CD14-positive monocyte (primary cell): Measurements from ENCODE around the gene TAF7. TPM values are rescaled to one million over a fixed set of nuclear protein-coding genes. Genes with fewer than 3 reads are reported as not detected.
"Not testable (repeated sequence)": the region's sequence is repeated elsewhere in the genome, so short reads cannot be mapped to it uniquely, and the experiment has no call there.

Experiments used
- DNase-seq, 3 donors: peaks; one replicate each; pipeline ENCODE4 v3.0.0-alpha.2; 2011 to 2022
- H2AFZ ChIP-seq: 2 replicates; pipeline ENCODE4 v1.6.0; 2012; ENCODE audit warnings: mild to moderate bottlenecking, low read depth, low read length, inconsistent platforms; ENCODE audit not compliant: insufficient read depth, poor library complexity, severe bottlenecking
- H3K27ac ChIP-seq, 2 donors: 1 replicate in 1 of 2; 2 replicates in 1 of 2; pipeline ENCODE4 v1.5.1; 2012 to 2013; ENCODE audit warnings: low read length in 2 of 2, control low read depth in 1 of 2, inconsistent platforms in 1 of 2, low read depth in 1 of 2, mild to moderate bottlenecking in 1 of 2
- H3K27me3 ChIP-seq, 2 donors: one replicate each; pipeline versions ENCODE4 v1.6.0 to v1.6.1; 2011 to 2013; ENCODE audit warnings: low read length in 2 of 2; ENCODE audit not compliant: control insufficient read depth in 2 of 2, insufficient read depth in 2 of 2
- H3K36me3 ChIP-seq, 2 donors: replicated peaks in 1 of 2; 1 replicate in 1 of 2; 2 replicates in 1 of 2; pipeline versions ENCODE4 v1.5.1 to v1.6.1; 2012 to 2013; ENCODE audit warnings: low read length in 2 of 2, control low read depth in 1 of 2, inconsistent platforms in 1 of 2, mild to moderate bottlenecking in 1 of 2; ENCODE audit not compliant: insufficient read depth in 2 of 2, control insufficient read depth in 1 of 2
- H3K4me1 ChIP-seq, 2 donors: 1 replicate in 1 of 2; 2 replicates in 1 of 2; pipeline versions ENCODE4 v1.5.1 to v1.6.1; 2012 to 2013; ENCODE audit warnings: low read length in 2 of 2, control low read depth in 1 of 2, inconsistent platforms in 1 of 2, mild to moderate bottlenecking in 1 of 2, moderate library complexity in 1 of 2; ENCODE audit not compliant: insufficient read depth in 2 of 2, control insufficient read depth in 1 of 2
- H3K4me2 ChIP-seq: replicated peaks from 2 replicates; pipeline ENCODE3; 2012; ENCODE audit warnings: low read length, moderate library complexity, mild to moderate bottlenecking; ENCODE audit not compliant: poor library complexity, severe bottlenecking; ENCODE audit errors: extremely low read depth
- H3K4me3 ChIP-seq, 3 experiments: fragments of 200-600 bp in 1 of 3; sonication (generic) in 1 of 3; replicated peaks in 1 of 3; 1 replicate in 2 of 3; 2 replicates in 1 of 3; pipeline ENCODE4 v1.5.1; 2011 to 2013; ENCODE audit warnings: low read length in 3 of 3, mild to moderate bottlenecking in 3 of 3, control low read depth in 2 of 3, low read depth in 2 of 3, inconsistent platforms in 1 of 3, moderate library complexity in 1 of 3
- H3K79me2 ChIP-seq: 2 replicates; pipeline ENCODE4 v1.6.0; 2012; ENCODE audit warnings: mild to moderate bottlenecking, control low read depth, inconsistent platforms, low read length, moderate library complexity; ENCODE audit not compliant: insufficient read depth
- H3K9ac ChIP-seq: 2 replicates; pipeline ENCODE4 v1.6.0; 2017; ENCODE audit warnings: low read length, mild to moderate bottlenecking; ENCODE audit not compliant: insufficient read depth, poor library complexity, severe bottlenecking
- H3K9me3 ChIP-seq, 2 donors: replicated peaks in 1 of 2; 1 replicate in 1 of 2; 2 replicates in 1 of 2; pipeline versions ENCODE4 v1.5.1 to v1.6.1; 2012 to 2013; ENCODE audit warnings: low read length in 2 of 2, control low read depth in 1 of 2; ENCODE audit not compliant: control insufficient read depth in 1 of 2, insufficient read depth in 1 of 2
- H4K20me1 ChIP-seq: 2 replicates; pipeline ENCODE4 v1.6.0; 2012; ENCODE audit warnings: mild to moderate bottlenecking, low read length, control low read depth, moderate library complexity; ENCODE audit not compliant: insufficient read depth
- H3K27ac Mint-ChIP-seq, 7 donors: one replicate each; pipeline ENCODE4 v1.8.0; 2020; ENCODE audit warnings: mild to moderate bottlenecking in 7 of 7, mixed read lengths in 7 of 7, moderate library complexity in 6 of 7, inconsistent platforms in 2 of 7
- H3K27me3 Mint-ChIP-seq, 3 donors: one replicate each; pipeline ENCODE4 v1.8.0; 2021 to 2022; ENCODE audit warnings: low read depth in 3 of 3, mild to moderate bottlenecking in 3 of 3, mixed read lengths in 3 of 3, moderate library complexity in 3 of 3, inconsistent platforms in 1 of 3
- H3K36me3 Mint-ChIP-seq, 2 donors: one replicate each; pipeline ENCODE4 v1.8.0; 2020; ENCODE audit warnings: mixed read lengths in 2 of 2, inconsistent platforms in 1 of 2, mild to moderate bottlenecking in 1 of 2
- H3K4me1 Mint-ChIP-seq: one replicate; pipeline ENCODE4 v1.8.0; 2020; ENCODE audit warnings: mild to moderate bottlenecking, mixed read lengths
- H3K4me3 Mint-ChIP-seq, 2 donors: one replicate each; pipeline ENCODE4 v1.8.0; 2020; ENCODE audit warnings: mild to moderate bottlenecking in 2 of 2, mixed read lengths in 2 of 2, moderate library complexity in 1 of 2
- H3K9me3 Mint-ChIP-seq, 7 donors: one replicate each; pipeline ENCODE4 v1.8.0; 2020 to 2022; ENCODE audit warnings: mixed read lengths in 7 of 7, mild to moderate bottlenecking in 6 of 7, moderate library complexity in 6 of 7, inconsistent platforms in 2 of 7
- CTCF ChIP-seq: fragments of 200-600 bp; IDR thresholded peaks from one replicate; pipeline ENCODE4 v1.8.0; 2022; ENCODE audit warnings: antibody characterized with exemption, mild to moderate bottlenecking
- WGBS: methylation state at CpG from one replicate; pipeline ENCODE4 v1.1.5; 2013; ENCODE audit warnings: missing lambda C conversion rate; ENCODE audit not compliant: insufficient coverage; 5-methylcytosine and 5-hydroxymethylcytosine counted together
- intact Hi-C, 2 donors: fragments of 100-400 bp; cut with micrococcal nuclease; formaldehyde crosslinking; loops; one replicate each; pipeline versions ENCODE4 v1.15.0 to v1.15.1; 2023
- polyA plus RNA-seq, 3 donors: library from polyadenylated mRNA; depleted of rRNA in 1 of 3; unstranded in 2 of 3; stranded (reverse) in 1 of 3; fragments of 300-500 nt in 2 of 3; fragments of >200 nt in 1 of 3; fragmentation: Illumina TruSeq in 2 of 3; gene quantifications; 1 replicate in 2 of 3; 2 replicates in 1 of 3; pipeline ENCODE4 v1.2.3, GENCODE V29; 2012 to 2021

The TAF7 gene
- polyA plus RNA-seq, 3 donors: 11.8 to 57.5 (median 52.7) TPM

- H3K27ac Mint-ChIP-seq: peak overlapping the region in 2 of 7 donors; percentile 98 to 99
- Histone ChIP-seq H3K36me3 (peaks cover 0 to 20% of the 10 kb centered on the region in 2 donors), H4K20me1 (no peaks in the 10 kb centered on the region), H3K4me2 (peak overlapping the region; percentile 74), H3K27ac (peak overlapping the region in 1 of 2 donors; percentile 92), H3K9ac (no peak overlapping the region), H2AFZ (no peak overlapping the region), H3K79me2 (peaks cover 16% of the 10 kb centered on the region), H3K27me3 (peaks cover 0 to 2% of the 10 kb centered on the region in 2 donors), H3K4me1 (peaks cover 11 to 16% of the 10 kb centered on the region in 2 donors), H3K4me3 (peak overlapping the region in 2 of 3 experiments; percentile 79 to 92), H3K9me3 (peaks cover 62 to 87% of the 10 kb centered on the region in 2 donors)
- no peak for DNase-seq
- H3K4me3 Mint-ChIP-seq: peak overlapping the region; percentile 89 to 96
- H3K9me3 Mint-ChIP-seq: peaks cover 48 to 92% (median 87%) of the 10 kb centered on the region in 7 donors
- intact Hi-C loops: loop anchor here in 1 of 2 donors (2.0 to 5.0 kb wide), 2 partner anchors 203 to 245 kb away; no protein-coding TSS in a partner anchor
- 93% methylated on average over 4 of the region's 5 CpGs for WGBS
- H3K27me3 Mint-ChIP-seq: peaks cover 2 to 6% (median 5%) of the 10 kb centered on the region in 3 donors
- H3K4me1 Mint-ChIP-seq: peaks cover 16% of the 10 kb centered on the region
- TF ChIP-seq CTCF: no peak
- H3K36me3 Mint-ChIP-seq: peaks cover 14 to 34% of the 10 kb centered on the region in 2 donors
Observed at GRCh38 chr5:141319699-141320098, 885 bp downstream of the TAF7 start.

- Histone ChIP-seq H3K27me3 (peaks cover 0 to 2% of the 10 kb centered on the region in 2 donors), H3K9ac (no peak overlapping the region), H4K20me1 (no peaks in the 10 kb centered on the region), H3K9me3 (peaks cover 62 to 88% of the 10 kb centered on the region in 2 donors), H3K36me3 (peaks cover 0 to 20% of the 10 kb centered on the region in 2 donors), H3K79me2 (peaks cover 16% of the 10 kb centered on the region), H3K4me3 (peak overlapping the region in 1 of 3 experiments; percentile 92), H3K4me2 (no peak overlapping the region), H3K27ac (no peak overlapping the region), H2AFZ (no peak overlapping the region), H3K4me1 (peaks cover 11 to 16% of the 10 kb centered on the region in 2 donors)
- peak overlapping the region in 1 of 7 donors; percentile 69 for H3K27ac Mint-ChIP-seq
- peaks cover 48 to 92% (median 90%) of the 10 kb centered on the region in 7 donors for H3K9me3 Mint-ChIP-seq
- no peak overlapping the region for H3K4me3 Mint-ChIP-seq
- TF ChIP-seq CTCF: no peak
- no peak for DNase-seq
- H3K4me1 Mint-ChIP-seq: peaks cover 16% of the 10 kb centered on the region
- H3K36me3 Mint-ChIP-seq: peaks cover 14 to 34% of the 10 kb centered on the region in 2 donors
- intact Hi-C loops: no loop called here
- 98% methylated on average over 5 of the region's 6 CpGs for WGBS
- peaks cover 2 to 6% (median 5%) of the 10 kb centered on the region in 3 donors for H3K27me3 Mint-ChIP-seq
Observed at GRCh38 chr5:141319202-141319601, 1.4 kb downstream of the TAF7 start.

- H4K20me1 ChIP-seq, H3K4me2 ChIP-seq, DNase-seq, H3K4me3 Mint-ChIP-seq, H3K9ac ChIP-seq, H3K27me3 ChIP-seq, H3K27ac Mint-ChIP-seq, H3K27me3 Mint-ChIP-seq, H2AFZ ChIP-seq, H3K27ac ChIP-seq, intact Hi-C loops, H3K4me3 ChIP-seq: not testable (repeated sequence)
- peaks cover 49 to 99% (median 92%) of the 10 kb centered on the region in 7 donors for H3K9me3 Mint-ChIP-seq
- Histone ChIP-seq H3K36me3 (peaks cover 0 to 20% of the 10 kb centered on the region in 2 donors), H3K4me1 (peaks cover 11 to 16% of the 10 kb centered on the region in 2 donors), H3K79me2 (peaks cover 16% of the 10 kb centered on the region), H3K9me3 (peaks cover 67 to 91% of the 10 kb centered on the region in 2 donors)
- H3K36me3 Mint-ChIP-seq: peaks cover 14 to 32% of the 10 kb centered on the region in 2 donors
- 100% methylated on average over 1 of the region's 4 CpGs for WGBS
- peaks cover 16% of the 10 kb centered on the region for H3K4me1 Mint-ChIP-seq
Observed at GRCh38 chr5:141316963-141317362, 3.6 kb downstream of the TAF7 start.
